ENCODE results near the gene GBGT1.
"Not testable (repeated sequence)": the region's sequence is repeated elsewhere in the genome, so short reads cannot be mapped to it uniquely, and the experiment has no call there.

The GBGT1 gene

DNA sequence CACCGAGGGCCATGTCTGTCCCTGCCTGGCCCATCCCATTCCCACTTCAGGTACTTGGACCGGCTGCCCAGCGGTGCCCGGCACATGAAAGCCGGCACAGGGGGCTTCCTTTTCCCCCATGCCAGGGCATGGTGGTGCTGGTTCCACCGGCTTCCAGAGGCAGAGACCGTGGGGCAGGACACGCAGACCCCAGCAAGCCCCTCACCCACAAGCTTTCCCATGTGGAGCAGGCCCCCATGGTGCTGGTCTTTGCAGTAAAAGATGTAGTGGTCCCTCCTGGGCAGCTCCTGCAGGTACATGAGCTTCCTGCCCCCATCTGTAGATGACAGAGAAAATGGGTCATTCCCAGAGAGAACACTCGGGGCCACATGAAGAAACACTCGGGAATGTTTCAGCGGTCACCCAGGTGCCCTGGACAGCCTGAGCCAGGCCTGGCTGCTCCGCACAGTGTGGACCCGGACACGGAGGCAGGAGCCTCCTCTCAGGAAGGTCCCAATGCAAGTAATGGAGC, 43.4 kb upstream of the GBGT1 start:
- in situ Hi-C loops (cut with MboI; ENCODE audit: low pct_unique_long_range_greater_than_20kb, low sequenced_read_pairs, unreplicated experiment) = no loop called here
- DNase-seq (ENCODE audit: low spot score) = no peak

DNA sequence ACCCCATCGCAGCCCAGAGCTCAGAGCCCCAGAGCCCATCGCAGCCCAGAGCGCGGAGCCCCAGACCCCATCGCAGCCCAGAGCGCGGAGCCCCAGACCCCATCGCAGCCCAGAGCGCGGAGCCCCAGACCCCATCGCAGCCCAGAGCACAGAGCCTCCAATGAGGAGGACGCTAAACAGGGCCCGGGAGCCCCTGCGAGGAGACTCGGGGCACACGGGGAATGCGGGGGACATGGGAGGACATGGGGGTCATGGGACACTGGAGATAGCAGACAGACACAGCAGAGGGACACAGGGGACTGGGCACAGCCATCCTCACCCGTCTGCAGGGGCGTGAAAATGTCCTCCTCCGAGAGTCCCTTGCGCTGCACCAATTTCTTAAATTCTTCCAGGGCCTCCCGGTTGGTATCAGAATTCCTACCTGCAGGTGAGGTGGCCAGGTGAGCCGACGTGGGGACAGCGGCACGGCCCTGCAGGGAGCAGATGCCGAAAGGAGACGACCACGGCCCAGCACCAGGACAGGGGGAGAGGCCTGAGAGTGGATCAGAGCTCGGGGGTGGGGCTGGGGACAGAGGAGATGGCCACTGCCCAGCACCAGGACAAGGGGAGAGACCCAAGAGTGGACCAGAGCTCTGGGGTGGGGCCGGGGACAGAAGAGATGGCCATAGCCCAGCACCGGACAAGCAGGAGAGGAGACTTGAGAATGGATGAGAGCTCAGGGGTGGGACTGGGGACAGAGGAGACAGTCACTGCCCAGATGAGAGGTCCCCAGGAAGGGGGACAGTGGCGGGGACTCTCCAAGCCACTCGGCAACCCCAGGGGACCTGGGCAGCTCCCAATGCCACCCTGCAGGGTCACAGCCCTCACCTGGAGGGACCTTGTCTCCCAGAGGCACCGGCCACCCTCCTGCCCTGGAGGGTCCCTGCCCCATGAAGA, 42.5 kb upstream of the GBGT1 start:
- TF ChIP-seq, protein P1, sequence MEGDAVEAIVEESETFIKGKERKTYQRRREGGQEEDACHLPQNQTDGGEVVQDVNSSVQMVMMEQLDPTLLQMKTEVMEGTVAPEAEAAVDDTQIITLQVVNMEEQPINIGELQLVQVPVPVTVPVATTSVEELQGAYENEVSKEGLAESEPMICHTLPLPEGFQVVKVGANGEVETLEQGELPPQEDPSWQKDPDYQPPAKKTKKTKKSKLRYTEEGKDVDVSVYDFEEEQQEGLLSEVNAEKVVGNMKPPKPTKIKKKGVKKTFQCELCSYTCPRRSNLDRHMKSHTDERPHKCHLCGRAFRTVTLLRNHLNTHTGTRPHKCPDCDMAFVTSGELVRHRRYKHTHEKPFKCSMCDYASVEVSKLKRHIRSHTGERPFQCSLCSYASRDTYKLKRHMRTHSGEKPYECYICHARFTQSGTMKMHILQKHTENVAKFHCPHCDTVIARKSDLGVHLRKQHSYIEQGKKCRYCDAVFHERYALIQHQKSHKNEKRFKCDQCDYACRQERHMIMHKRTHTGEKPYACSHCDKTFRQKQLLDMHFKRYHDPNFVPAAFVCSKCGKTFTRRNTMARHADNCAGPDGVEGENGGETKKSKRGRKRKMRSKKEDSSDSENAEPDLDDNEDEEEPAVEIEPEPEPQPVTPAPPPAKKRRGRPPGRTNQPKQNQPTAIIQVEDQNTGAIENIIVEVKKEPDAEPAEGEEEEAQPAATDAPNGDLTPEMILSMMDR (IDR thresholded peaks at IDR 0.05; ENCODE audit: extremely low read depth, insufficient read depth, missing control alignments) = no peak
- in situ Hi-C loops (cut with MboI; ENCODE audit: low pct_unique_long_range_greater_than_20kb, low sequenced_read_pairs, unreplicated experiment) = no loop called here
- no peak for DNase-seq (ENCODE audit: low spot score)

More for the DNA sequence above, 43.4 kb upstream of the GBGT1 start:
- TF ChIP-seq, protein P1 (IDR thresholded peaks at IDR 0.05; ENCODE audit: extremely low read depth, insufficient read depth, missing control alignments) = no peak

DNA sequence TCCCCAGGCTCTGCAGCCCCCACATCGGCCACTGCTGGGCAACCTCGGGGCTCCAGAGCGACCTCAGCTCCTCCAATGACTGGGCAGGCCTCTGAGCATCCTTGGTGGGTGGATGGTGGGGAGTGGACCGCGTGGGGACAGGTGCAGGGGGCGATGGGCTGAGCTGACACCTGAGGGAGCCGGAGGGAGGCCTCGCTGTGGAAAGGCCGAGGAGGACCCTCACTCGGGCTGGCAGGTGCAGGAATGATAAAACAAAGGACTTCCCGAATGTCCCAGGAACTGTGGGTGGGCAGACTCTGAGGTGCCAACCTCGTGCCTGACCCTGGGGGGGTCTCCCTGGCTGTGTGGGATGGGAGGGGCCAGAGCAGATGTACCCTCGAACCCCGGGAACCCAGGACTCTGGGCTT, 41.8 kb upstream of the GBGT1 start:
- DNase-seq (ENCODE audit: low spot score); in situ Hi-C loops (cut with MboI; ENCODE audit: low pct_unique_long_range_greater_than_20kb, low sequenced_read_pairs, unreplicated experiment): not testable (repeated sequence)

DNA sequence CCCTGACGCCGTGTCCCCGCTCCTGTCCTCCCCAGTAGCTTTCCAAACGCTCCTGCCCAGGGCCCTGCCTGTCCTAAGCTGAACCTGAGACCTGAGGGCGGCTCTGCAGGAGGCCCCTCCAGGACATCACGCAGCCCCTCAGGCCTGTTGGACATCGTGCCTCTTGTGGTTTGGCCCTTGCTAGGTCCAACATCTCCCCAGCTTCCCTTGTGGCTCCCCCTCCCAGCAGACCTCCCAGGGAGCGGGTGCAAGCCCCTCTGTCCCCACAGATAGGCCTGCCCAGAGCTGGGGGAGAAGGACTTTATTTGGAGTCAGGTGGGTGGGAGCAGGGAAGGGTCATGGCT, 41.3 kb upstream of the GBGT1 start:
- TF ChIP-seq, protein P1 (IDR thresholded peaks at IDR 0.05; ENCODE audit: extremely low read depth, insufficient read depth, missing control alignments) = no peak

DNA sequence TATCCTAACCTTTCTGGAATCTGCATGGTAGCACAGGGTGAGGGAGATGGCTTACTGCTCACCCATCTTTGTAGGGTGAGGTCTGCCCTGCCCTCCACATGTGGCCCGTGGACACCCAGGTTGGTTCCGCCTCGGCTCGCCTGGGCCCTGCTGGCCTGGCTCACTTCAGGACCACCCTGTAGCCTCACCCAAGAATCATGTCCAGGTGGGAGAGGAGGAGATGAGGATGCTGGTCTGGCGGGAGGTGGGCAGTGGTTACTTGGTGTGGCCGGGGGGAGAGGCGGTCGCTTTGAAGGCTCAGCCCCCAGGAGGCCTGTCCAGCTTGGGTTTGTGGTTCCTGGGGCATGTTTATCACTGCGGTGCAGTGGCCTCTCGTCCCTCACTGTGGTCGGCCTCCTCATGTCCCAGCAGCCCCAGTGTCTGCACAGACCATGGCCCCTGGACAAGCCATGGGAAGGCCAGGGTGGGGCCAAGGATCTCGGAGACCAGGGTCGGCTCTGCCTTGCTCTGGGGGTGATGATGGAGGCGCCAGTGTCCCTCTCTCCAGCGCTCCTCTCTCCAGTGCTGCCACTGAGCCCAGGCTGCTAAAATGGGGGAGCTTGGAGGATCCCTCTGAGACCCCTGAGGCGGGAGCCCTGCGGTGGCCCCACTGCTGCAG, 40.8 kb upstream of the GBGT1 start:
- in situ Hi-C loops (cut with MboI; ENCODE audit: low pct_unique_long_range_greater_than_20kb, low sequenced_read_pairs, unreplicated experiment) = no loop called here
- no peak for DNase-seq (ENCODE audit: low spot score)
- TF ChIP-seq, protein P1 (IDR thresholded peaks at IDR 0.05; ENCODE audit: extremely low read depth, insufficient read depth, missing control alignments) = no peak

More for the DNA sequence above, 41.3 kb upstream of the GBGT1 start:
- in situ Hi-C loops (cut with MboI; ENCODE audit: low pct_unique_long_range_greater_than_20kb, low sequenced_read_pairs, unreplicated experiment) = no loop called here
- no peak for DNase-seq (ENCODE audit: low spot score)

DNA sequence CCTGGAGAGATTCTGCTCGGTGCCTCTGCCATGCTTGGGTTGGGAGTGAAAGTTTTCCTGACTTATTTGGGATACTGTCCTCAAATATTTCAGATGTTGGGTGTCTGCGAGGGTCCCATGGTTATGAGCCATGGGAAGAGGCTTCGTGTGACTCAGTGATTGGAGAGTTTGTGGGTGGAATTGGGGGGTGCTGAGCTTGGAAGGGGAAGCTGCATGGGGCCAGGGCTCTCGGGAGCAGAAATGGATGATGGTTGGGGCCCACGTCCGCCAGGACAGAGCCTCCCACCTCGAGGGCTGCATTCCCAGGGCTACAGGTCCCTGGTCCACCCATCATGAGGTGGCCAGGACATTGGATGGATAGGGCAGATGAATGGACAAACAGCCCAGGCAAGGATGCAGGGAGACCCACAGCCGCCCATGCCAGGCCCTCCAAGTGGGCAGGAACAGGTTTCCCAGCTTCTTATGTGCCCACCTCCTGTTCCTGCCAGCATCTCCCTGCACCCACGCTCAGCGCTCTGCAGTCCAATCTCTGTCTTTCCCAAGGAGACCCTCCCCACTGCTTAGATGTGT, 39.9 kb upstream of the GBGT1 start:
- DNase-seq (ENCODE audit: low spot score) = no peak
- in situ Hi-C loops (cut with MboI; ENCODE audit: low pct_unique_long_range_greater_than_20kb, low sequenced_read_pairs, unreplicated experiment) = no loop called here
- TF ChIP-seq, protein P1 (IDR thresholded peaks at IDR 0.05; ENCODE audit: extremely low read depth, insufficient read depth, missing control alignments) = no peak

Data from GM13977 (cell line).